Stromal cell of bone marrow (primary cell): Measurements from ENCODE around the gene TNFRSF21.
"Not testable (repeated sequence)": the region's sequence is repeated elsewhere in the genome, so short reads cannot be mapped to it uniquely, and the experiment has no call there.

Source experiments
- DNase-seq: peaks from one replicate; pipeline ENCODE4 v3.0.0-alpha.2; 2012; ENCODE audit warnings: low read depth

The TNFRSF21 gene

GRCh38 chr6:47321577-47321976, 11.9 kb upstream of the TNFRSF21 start:
- no peak for DNase-seq

- DNase-seq = no peak
Observed at GRCh38 chr6:47319867-47320266, 10.2 kb upstream of the TNFRSF21 start.

- no peak for DNase-seq
Observed at GRCh38 chr6:47319382-47319781, 9.7 kb upstream of the TNFRSF21 start.

GRCh38 chr6:47318236-47318989, 8.7 kb upstream of the TNFRSF21 start:
- DNase-seq = no peak

GRCh38 chr6:47315181-47315580, 5.5 kb upstream of the TNFRSF21 start:
- not testable (repeated sequence) for DNase-seq

- no peak for DNase-seq
Observed at GRCh38 chr6:47310131-47310480, 401 bp upstream of the TNFRSF21 start.

- DNase-seq = no peak
Observed at GRCh38 chr6:47308552-47309290, 984 bp downstream of the TNFRSF21 start.

- DNase-seq = no peak
Observed at GRCh38 chr6:47308198-47308517, 1.5 kb downstream of the TNFRSF21 start.

GRCh38 chr6:47307362-47308197, 2.1 kb downstream of the TNFRSF21 start:
- no peak for DNase-seq

- DNase-seq = no peak
Observed at GRCh38 chr6:47306887-47307286, 2.8 kb downstream of the TNFRSF21 start.

GRCh38 chr6:47303861-47304260, 5.8 kb downstream of the TNFRSF21 start:
- DNase-seq = no peak

GRCh38 chr6:47303342-47303741, 6.4 kb downstream of the TNFRSF21 start:
- no peak for DNase-seq

GRCh38 chr6:47302043-47302442, 7.7 kb downstream of the TNFRSF21 start:
- DNase-seq = no peak

GRCh38 chr6:47301441-47301840, 8.3 kb downstream of the TNFRSF21 start:
- no peak for DNase-seq

- no peak for DNase-seq
Observed at GRCh38 chr6:47300417-47300816, 9.3 kb downstream of the TNFRSF21 start.

GRCh38 chr6:47299965-47300364, 9.7 kb downstream of the TNFRSF21 start:
- DNase-seq = no peak

- DNase-seq = no peak
Observed at GRCh38 chr6:47298475-47298874, 11.2 kb downstream of the TNFRSF21 start.

- DNase-seq = no peak
Observed at GRCh38 chr6:47294990-47295389, 14.7 kb downstream of the TNFRSF21 start.

- no peak for DNase-seq
Observed at GRCh38 chr6:47292944-47293343, 16.8 kb downstream of the TNFRSF21 start.

- DNase-seq = no peak
Observed at GRCh38 chr6:47292027-47292426, 17.7 kb downstream of the TNFRSF21 start.

GRCh38 chr6:47290124-47290834, 19.4 kb downstream of the TNFRSF21 start:
- DNase-seq = no peak
